IMR-90 (cell line): Measurements from ENCODE around the gene RPS6KA5. TPM values are rescaled to one million over a fixed set of nuclear protein-coding genes. Genes with fewer than 3 reads are reported as not detected.
"Not testable (repeated sequence)": the region's sequence is repeated elsewhere in the genome, so short reads cannot be mapped to it uniquely, and the experiment has no call there.

Experiments
- ATAC-seq: fragments of 200-7000 bp; cut with Tn5 transposase; 2 replicates; pipeline ENCODE4 v1.9.1; 2020; ENCODE audit warnings: low read depth, mild to moderate bottlenecking, moderate library complexity
- BruUV-seq: library from RNA; stranded (reverse); fragments of 400-500 nt; replicated peaks from 2 replicates; lab custom pipeline; 2021; lab: Mats Ljungman, UMichigan
- CTCF ChIA-PET: fragments of 300-600 bp; formaldehyde crosslinking; extraction: SDS; loops from one replicate; lab custom pipeline; 2021; ENCODE audit warnings: antibody characterized with exemption; lab: Yijun Ruan, JAX
- POLR2A ChIA-PET: fragments of 300-600 bp; sonication (Branson Sonifier 250); formaldehyde crosslinking; loops from one replicate; lab custom pipeline; 2022; ENCODE audit warnings: antibody characterized with exemption; ENCODE audit not compliant: unreplicated experiment; lab: Charles Lee
- DNase-seq: peaks from one replicate; pipeline ENCODE4 v3.0.0; 2013
- H2AFZ ChIP-seq: replicated peaks from 2 replicates; pipeline ENCODE3; 2013; ENCODE audit warnings: low read length, mild to moderate bottlenecking; ENCODE audit not compliant: poor library complexity
- H2AK5ac ChIP-seq: 2 replicates; pipeline ENCODE4 v1.6.1; 2013; ENCODE audit warnings: low read depth, low read length, inconsistent platforms
- H2AK9ac ChIP-seq: replicated peaks from 2 replicates; pipeline ENCODE3; 2013; ENCODE audit warnings: mild to moderate bottlenecking, low read depth, low read length, moderate library complexity; ENCODE audit not compliant: poor library complexity
- H2BK120ac ChIP-seq: 2 replicates; pipeline ENCODE4 v1.6.1; 2013; ENCODE audit warnings: low read depth, low read length, inconsistent platforms
- H2BK15ac ChIP-seq: 3 replicates; pipeline ENCODE4 v1.6.1; 2013; ENCODE audit warnings: low read depth, low read length, inconsistent platforms
- H2BK20ac ChIP-seq: 2 replicates; pipeline ENCODE4 v1.6.1; 2013; ENCODE audit warnings: low read depth, mild to moderate bottlenecking, inconsistent platforms, low read length, moderate library complexity
- H2BK5ac ChIP-seq: 2 replicates; pipeline ENCODE4 v1.6.1; 2013; ENCODE audit warnings: mild to moderate bottlenecking, low read depth, low read length, inconsistent platforms; ENCODE audit not compliant: poor library complexity, severe bottlenecking
- H3K14ac ChIP-seq: replicated peaks from 2 replicates; pipeline ENCODE4 v1.6.1; 2013; ENCODE audit warnings: low read depth, low read length, inconsistent platforms
- H3K18ac ChIP-seq: 2 replicates; pipeline ENCODE4 v1.6.1; 2013; ENCODE audit warnings: low read depth, low read length, control low read depth
- H3K23ac ChIP-seq: 2 replicates; pipeline ENCODE4 v1.6.1; 2013; ENCODE audit warnings: low read depth, low read length, inconsistent platforms
- H3K27ac ChIP-seq: 2 replicates; pipeline ENCODE4 v1.5.1; 2013; ENCODE audit warnings: mild to moderate bottlenecking, control low read depth, low read length; ENCODE audit not compliant: insufficient read depth
- H3K27me3 ChIP-seq: 2 replicates; pipeline ENCODE4 v1.6.1; 2013; ENCODE audit warnings: low read length; ENCODE audit not compliant: control insufficient read depth, insufficient read depth
- H3K36me3 ChIP-seq: 2 replicates; pipeline ENCODE4 v1.6.1; 2013; ENCODE audit warnings: low read length, mixed read lengths; ENCODE audit not compliant: control insufficient read depth, insufficient read depth
- H3K4ac ChIP-seq: 2 replicates; pipeline ENCODE4 v1.6.1; 2013; ENCODE audit warnings: low read depth, low read length, inconsistent platforms
- H3K4me1 ChIP-seq: 2 replicates; pipeline ENCODE4 v1.6.1; 2013; ENCODE audit warnings: low read length, mixed read lengths; ENCODE audit not compliant: control insufficient read depth, insufficient read depth
- H3K4me2 ChIP-seq: 2 replicates; pipeline ENCODE4 v1.6.1; 2013; ENCODE audit warnings: low read depth, mild to moderate bottlenecking, control low read depth, low read length, moderate library complexity
- H3K4me3 ChIP-seq: 2 replicates; pipeline ENCODE4 v1.5.1; 2013; ENCODE audit warnings: low read depth, mild to moderate bottlenecking, control low read depth, low read length, moderate library complexity; ENCODE audit not compliant: insufficient read depth
- H3K56ac ChIP-seq: 2 replicates; pipeline ENCODE4 v1.6.1; 2013; ENCODE audit warnings: low read length, inconsistent platforms; ENCODE audit not compliant: insufficient read depth; ENCODE audit errors: extremely low read depth
- H3K79me1 ChIP-seq, 2 experiments: 2 replicates each; pipeline ENCODE4 v1.6.1; 2013; ENCODE audit warnings: low read length in 2 of 2, inconsistent platforms in 1 of 2, low read depth in 1 of 2
- H3K9ac ChIP-seq: 2 replicates; pipeline ENCODE4 v1.6.1; 2013; ENCODE audit warnings: low read depth, low read length, control low read depth
- H3K9me1 ChIP-seq: 2 replicates; pipeline ENCODE4 v1.6.1; 2013; ENCODE audit warnings: low read length, inconsistent platforms; ENCODE audit not compliant: insufficient read depth
- H3K9me3 ChIP-seq: 2 replicates; pipeline ENCODE4 v1.6.1; 2013; ENCODE audit warnings: low read length; ENCODE audit not compliant: control insufficient read depth, insufficient read depth
- H4K20me1 ChIP-seq: 2 replicates; pipeline ENCODE4 v1.6.1; 2013; ENCODE audit warnings: low read length, inconsistent platforms; ENCODE audit not compliant: insufficient read depth
- H4K5ac ChIP-seq: 2 replicates; pipeline ENCODE4 v1.6.1; 2013; ENCODE audit warnings: mild to moderate bottlenecking, low read depth, low read length, control low read depth
- H4K8ac ChIP-seq, 2 experiments: 2 replicates each; pipeline ENCODE4 v1.6.1; 2013; ENCODE audit warnings: low read depth in 2 of 2, low read length in 2 of 2, control low read depth in 1 of 2, inconsistent platforms in 1 of 2
- H4K91ac ChIP-seq: 2 replicates; pipeline ENCODE4 v1.6.1; 2013; ENCODE audit warnings: low read depth, low read length, inconsistent platforms; ENCODE audit not compliant: insufficient read depth
- WGBS, 2 experiments: methylation state at CpG; one replicate each; pipeline versions ENCODE4 v1.1.5 to v1.1.7; 2013; ENCODE audit warnings: missing lambda C conversion rate in 2 of 2; ENCODE audit not compliant: insufficient read length in 1 of 2; ENCODE audit errors: extremely low coverage in 2 of 2; 5-methylcytosine and 5-hydroxymethylcytosine counted together
- dilution Hi-C: fragments of 300-500 bp; cut with HindIII; formaldehyde crosslinking; loops from one replicate; pipeline ENCODE4 v1.14.3; 2018; ENCODE audit warnings: low sequenced_read_pairs; ENCODE audit not compliant: unreplicated experiment
- in situ Hi-C: fragments of 300-500 bp; cut with MboI; formaldehyde crosslinking; loops from 3 replicates; pipeline ENCODE4 v1.14.3; 2019; ENCODE audit warnings: low sequenced_read_pairs, inconsistent platforms, mixed read lengths
- intact Hi-C: fragments of 100-400 bp; cut with micrococcal nuclease; formaldehyde crosslinking; loops from 2 replicates; pipeline ENCODE4 v1.10.0; 2022
- polyA plus RNA-seq, 3 experiments: library from polyadenylated mRNA; depleted of rRNA; stranded (reverse); fragments of >200 nt; gene quantifications; 2 replicates each; pipeline ENCODE4 v1.2.3, GENCODE V29; 2012; ENCODE audit warnings: low replicate concordance in 1 of 3
- total RNA-seq: library from RNA; depleted of rRNA; stranded (reverse); fragments of >200 nt; gene quantifications from 2 replicates; pipeline ENCODE4 v1.2.3, GENCODE V29; 2012

RPS6KA5 gene
- total and polyA plus RNA-seq, 2 of the 4 experiments (the other 2 are of a cell fraction) = 0.36 TPM

- CTCF ChIA-PET, H2BK5ac ChIP-seq, H3K4me1 ChIP-seq, H3K4me3 ChIP-seq, H2BK120ac ChIP-seq, H2AK5ac ChIP-seq, H4K8ac ChIP-seq, H3K4ac ChIP-seq, H3K9me1 ChIP-seq, H3K36me3 ChIP-seq, H3K27ac ChIP-seq, H2AK9ac ChIP-seq, H3K4me2 ChIP-seq, H3K14ac ChIP-seq, intact Hi-C loops, H3K9ac ChIP-seq, H3K23ac ChIP-seq, H2AFZ ChIP-seq, BruUV-seq, H3K56ac ChIP-seq, H2BK20ac ChIP-seq, H4K91ac ChIP-seq, H2BK15ac ChIP-seq, H4K20me1 ChIP-seq, in situ Hi-C loops, H4K5ac ChIP-seq, dilution Hi-C loops, H3K79me1 ChIP-seq, H3K18ac ChIP-seq, H3K27me3 ChIP-seq, H3K9me3 ChIP-seq, ATAC-seq, DNase-seq: not testable (repeated sequence)
- 100% methylated on average over 1 of the region's 5 CpGs; no CpG with 5 or more reads in 1 of the 2 experiments for WGBS, 2 experiments
- POLR2A ChIA-PET = interaction anchor here (0.6 kb wide), 1 partner anchor 25 kb away, joined by 3 read pairs; no protein-coding TSS in a partner anchor
Measured at GRCh38 chr14:91097657-91098056, 37.2 kb upstream of the RPS6KA5 start.
